ENCODE results near the gene ERGIC1. TPM values are rescaled to one million over a fixed set of nuclear protein-coding genes. Genes with fewer than 3 reads are reported as not detected.

The ERGIC1 gene
- total RNA-seq, 4 donors from 2014 or later, result 54.4 to 108 (median 88.0) TPM

- ATAC-seq (peak; percentile 34 to 53), DNase-seq (no peak)
- Histone ChIP-seq H3K27me3 (no peaks in the 10 kb centered on the region), H3K36me3 (no peaks in the 10 kb centered on the region), H3K4me3 (peak overlapping the region in 2 of 4 donors; percentile 18 to 19), H3K9me3 (no peaks in the 10 kb centered on the region), H3K27ac (peak overlapping the region; percentile 78 to 84 (median 80)), H3K4me1 (peaks cover 47 to 56% of the 10 kb centered on the region in 2 donors)
- in situ Hi-C loops (cut with MboI; ENCODE audit: low sequenced_read_pairs in 4 of 4), result no loop called here
- intact Hi-C loops (cut with DNase I; ENCODE audit: low total_unique reads), result no loop called here
- TF ChIP-seq POLR2A (IDR thresholded peaks at IDR 0.05), result no peak
- TF ChIP-seq CTCF (IDR thresholded peaks at IDR 0.05 in 4 of 5, conservative IDR thresholded peaks at IDR 0.05 in 1 of 5), result no peak
Observed at GRCh38 chr5:172840432-172841154, 6.5 kb downstream of the ERGIC1 start.

GRCh38 chr5:172841256-172841655 lies 7.2 kb downstream of the ERGIC1 start:
- Histone ChIP-seq H3K9me3 (no peaks in the 10 kb centered on the region), H3K27me3 (no peaks in the 10 kb centered on the region), H3K4me3 (no peak overlapping the region), H3K36me3 (no peaks in the 10 kb centered on the region), H3K4me1 (peaks cover 44 to 56% of the 10 kb centered on the region in 2 donors), H3K27ac (peak overlapping the region; percentile 78 to 84 (median 80))
- in situ Hi-C loops (cut with MboI; ENCODE audit: low sequenced_read_pairs in 4 of 4) (no loop called here), intact Hi-C loops (cut with DNase I; ENCODE audit: low total_unique reads) (no loop called here)
- TF ChIP-seq CTCF (IDR thresholded peaks at IDR 0.05 in 4 of 5, conservative IDR thresholded peaks at IDR 0.05 in 1 of 5) (no peak), POLR2A (IDR thresholded peaks at IDR 0.05) (no peak)
- DNase-seq (no peak), ATAC-seq (peak in 1 of 2 donors; percentile 49)

- in situ Hi-C loops (cut with MboI; ENCODE audit: low sequenced_read_pairs in 4 of 4) (no loop called here), intact Hi-C loops (cut with DNase I; ENCODE audit: low total_unique reads) (no loop called here)
- H3K27ac ChIP-seq, result no peak overlapping the region
- H3K4me3 ChIP-seq, result no peak overlapping the region
- ATAC-seq (no peak), DNase-seq (no peak)
- no peak for TF ChIP-seq POLR2A (IDR thresholded peaks at IDR 0.05)
- TF ChIP-seq CTCF (IDR thresholded peaks at IDR 0.05 in 4 of 5, conservative IDR thresholded peaks at IDR 0.05 in 1 of 5), result no peak
- no peaks in the 10 kb centered on the region for H3K36me3 ChIP-seq
- H3K27me3 ChIP-seq, result no peaks in the 10 kb centered on the region
- H3K4me1 ChIP-seq, result peaks cover 47 to 66% of the 10 kb centered on the region in 2 donors
- H3K9me3 ChIP-seq, result no peaks in the 10 kb centered on the region
Observed at GRCh38 chr5:172843825-172844576, 9.9 kb downstream of the ERGIC1 start.

- Histone ChIP-seq H3K4me1 (peaks cover 50 to 68% of the 10 kb centered on the region in 2 donors), H3K27me3 (no peaks in the 10 kb centered on the region), H3K36me3 (no peaks in the 10 kb centered on the region), H3K27ac (no peak overlapping the region), H3K9me3 (no peaks in the 10 kb centered on the region), H3K4me3 (no peak overlapping the region)
- in situ Hi-C loops (cut with MboI; ENCODE audit: low sequenced_read_pairs in 4 of 4), result no loop called here
- TF ChIP-seq CTCF (IDR thresholded peaks at IDR 0.05 in 4 of 5, conservative IDR thresholded peaks at IDR 0.05 in 1 of 5), result no peak
- TF ChIP-seq POLR2A (IDR thresholded peaks at IDR 0.05), result no peak
- ATAC-seq, result no peak
- no peak for DNase-seq
- intact Hi-C loops (cut with DNase I; ENCODE audit: low total_unique reads), result no loop called here
Observed at GRCh38 chr5:172844577-172844838, 10.5 kb downstream of the ERGIC1 start.
